Peyer's patch (tissue), 4 donors: Measurements from ENCODE around the gene SORBS2.

Experiments
- POLR2A ChIP-seq, 2 donors: fragments of 450-650 bp; IDR thresholded peaks; one replicate each; pipeline ENCODE4 v1.5.1; 2017; ENCODE audit warnings: antibody characterized with exemption in 2 of 2, mild to moderate bottlenecking in 2 of 2, moderate library complexity in 2 of 2
- TF ChIP-seq, protein P1 (sequence below), 6 experiments: fragments of 450-650 bp in 4 of 6; fragments of 200-600 bp in 2 of 6; sonication (generic) in 1 of 6; IDR thresholded peaks; one replicate each; pipeline ENCODE4 v1.5.1; 2017 to 2019; ENCODE audit warnings: antibody characterized with exemption in 6 of 6, mild to moderate bottlenecking in 3 of 6, moderate library complexity in 1 of 6

DNA sequence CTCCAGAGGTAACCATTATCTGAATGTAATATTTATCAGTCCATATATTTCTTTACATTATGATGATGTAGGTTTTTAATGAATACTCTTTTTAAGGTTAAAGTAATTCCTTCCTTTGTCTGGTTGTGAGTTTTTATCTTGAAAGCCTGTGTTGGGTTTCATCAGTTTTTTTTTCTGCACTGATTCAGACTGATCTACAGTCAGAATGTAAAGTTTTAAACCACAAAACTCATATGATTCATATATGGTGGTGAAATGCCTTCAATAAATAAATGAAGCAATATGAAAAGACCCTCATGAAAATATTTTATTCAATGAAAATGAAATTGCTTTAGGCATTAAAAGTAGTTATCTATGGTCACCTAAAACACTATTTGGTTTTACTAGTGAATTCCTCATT is 47.1 kb downstream of the SORBS2 start:
- TF ChIP-seq, protein P1, sequence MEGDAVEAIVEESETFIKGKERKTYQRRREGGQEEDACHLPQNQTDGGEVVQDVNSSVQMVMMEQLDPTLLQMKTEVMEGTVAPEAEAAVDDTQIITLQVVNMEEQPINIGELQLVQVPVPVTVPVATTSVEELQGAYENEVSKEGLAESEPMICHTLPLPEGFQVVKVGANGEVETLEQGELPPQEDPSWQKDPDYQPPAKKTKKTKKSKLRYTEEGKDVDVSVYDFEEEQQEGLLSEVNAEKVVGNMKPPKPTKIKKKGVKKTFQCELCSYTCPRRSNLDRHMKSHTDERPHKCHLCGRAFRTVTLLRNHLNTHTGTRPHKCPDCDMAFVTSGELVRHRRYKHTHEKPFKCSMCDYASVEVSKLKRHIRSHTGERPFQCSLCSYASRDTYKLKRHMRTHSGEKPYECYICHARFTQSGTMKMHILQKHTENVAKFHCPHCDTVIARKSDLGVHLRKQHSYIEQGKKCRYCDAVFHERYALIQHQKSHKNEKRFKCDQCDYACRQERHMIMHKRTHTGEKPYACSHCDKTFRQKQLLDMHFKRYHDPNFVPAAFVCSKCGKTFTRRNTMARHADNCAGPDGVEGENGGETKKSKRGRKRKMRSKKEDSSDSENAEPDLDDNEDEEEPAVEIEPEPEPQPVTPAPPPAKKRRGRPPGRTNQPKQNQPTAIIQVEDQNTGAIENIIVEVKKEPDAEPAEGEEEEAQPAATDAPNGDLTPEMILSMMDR (IDR thresholded peaks at IDR 0.05), result no peak
- TF ChIP-seq POLR2A (IDR thresholded peaks at IDR 0.05), result no peak
